ENCODE results near the gene PKIB.

The PKIB gene

GRCh38 chr6:122735582-122735981 lies 125.4 kb downstream of the PKIB start:
- no peak for TF ChIP-seq CTCF (IDR thresholded peaks at IDR 0.05)

GRCh38 chr6:122736163-122736562 lies 126.0 kb downstream of the PKIB start:
- TF ChIP-seq CTCF (IDR thresholded peaks at IDR 0.05), result no peak

GRCh38 chr6:122736616-122737015 lies 126.4 kb downstream of the PKIB start:
- TF ChIP-seq CTCF (IDR thresholded peaks at IDR 0.05), result no peak

GRCh38 chr6:122740091-122740490 lies 129.9 kb downstream of the PKIB start:
- no peak for TF ChIP-seq CTCF (IDR thresholded peaks at IDR 0.05)

- no peak for TF ChIP-seq CTCF (IDR thresholded peaks at IDR 0.05)
Observed at GRCh38 chr6:122740936-122741335, 130.7 kb downstream of the PKIB start.

- no peak for TF ChIP-seq CTCF (IDR thresholded peaks at IDR 0.05)
Observed at GRCh38 chr6:122746688-122747087, 136.5 kb downstream of the PKIB start.

- no peak for TF ChIP-seq CTCF (IDR thresholded peaks at IDR 0.05)
Observed at GRCh38 chr6:122747573-122747972, 137.4 kb downstream of the PKIB start.

GRCh38 chr6:122749451-122750050 lies 139.3 kb downstream of the PKIB start:
- TF ChIP-seq CTCF (IDR thresholded peaks at IDR 0.05), result no peak

Measured in LNCAP (cell line).